ENCODE measurements around the gene PDCD4. TPM values are rescaled to one million over a fixed set of nuclear protein-coding genes. Genes with fewer than 3 reads are reported as not detected.
A peak's percentile ranks its signal among the peaks of the same experiment; 100 is the strongest.

PDCD4 gene
- total and polyA plus RNA-seq, 9 of the 15 experiments (the other 6 are each of a cell fraction or from before 2014, with no cell fraction given) = 12.9 to 44.1 (median 33.7) TPM

GRCh38 chr10:110885932-110886674 is 14.4 kb downstream of the PDCD4 start:
- BruUV-seq (replicated peaks) = no TSS peak
- Histone ChIP-seq H3K9me3 (replicated peaks; ENCODE audit: control insufficient read depth, insufficient read depth, low read depth, low read length) (no peaks in the 10 kb centered on the region), H4K20me1 (replicated peaks; ENCODE audit: control insufficient read depth, insufficient read depth, low read length) (no peaks in the 10 kb centered on the region), H3K9me1 (ENCODE audit: control insufficient read depth, insufficient read depth, low read length) (no peaks in the 10 kb centered on the region), H3K27me3 (ENCODE audit: control insufficient read depth in 2 of 2, insufficient read depth in 2 of 2, low read length in 2 of 2) (no peaks in the 10 kb centered on the region), H3K79me2 (ENCODE audit: control insufficient read depth, insufficient read depth, low read length) (no peaks in the 10 kb centered on the region), H3K4me3 (no peak overlapping the region), H3K27ac (ENCODE audit: extremely low read depth, low read depth, low read length) (peak overlapping the region; percentile 1; the same call in 1 of the 3 replicates), H3K9ac (ENCODE audit: insufficient read depth in 1 of 2, low read depth in 2 of 2, low read length in 2 of 2) (no peak overlapping the region), H3K36me3 (ENCODE audit: control insufficient read depth, insufficient read depth, low read length) (peaks cover 23% of the 10 kb centered on the region), H3K4me2 (ENCODE audit: insufficient read depth, low read length) (no peak overlapping the region; the same call in 1 of the 2 replicates), H2AFZ (ENCODE audit: low read depth, low read length) (no peak overlapping the region), H3K4me1 (replicated peaks in 1 of 2; ENCODE audit: control insufficient read depth in 2 of 2, insufficient read depth in 2 of 2, low read length in 2 of 2) (peaks cover 0 to 5% of the 10 kb centered on the region in 2 experiments; a peak in 3 of 5 replicates)
- POLR2A ChIA-PET = interaction anchor here (0.5 to 1.8 kb wide), 2 partner anchors 11 to 18 kb away, joined by 5 to 10 read pairs; no protein-coding TSS in a partner anchor
- in situ Hi-C loops (cut with MboI) (loop anchor here (25.0 kb wide), 1 partner anchor 274 kb away; no protein-coding TSS in a partner anchor), intact Hi-C loops (cut with micrococcal nuclease) (no loop called here)
- ATAC-seq (peak; percentile 48), FAIRE-seq (peak; percentile 73), DNase-seq (ENCODE audit: extremely low read depth in 1 of 4, low spot score in 3 of 4) (peak in 1 of 4 experiments; percentile 49)
- WGBS (ENCODE audit: insufficient coverage, low coverage, missing lambda C conversion rate) = 0% methylated on average over 5 of the region's 5 CpGs
- CTCF ChIA-PET (ENCODE audit: low intra/inter-chr PET ratio) = no interaction called here
- TF ChIP-seq POLR3A (IDR thresholded peaks at IDR 0.05; ENCODE audit: borderline replicate concordance, extremely low read depth, insufficient read depth, insufficient read length) (no peak), ETV5 (CRISPR knock-in tag; IDR thresholded peaks at IDR 0.05; ENCODE audit: low read depth) (no peak), BRD9 (IDR thresholded peaks at IDR 0.05; ENCODE audit: low read depth, partially characterized antibody) (peak; percentile 53), SOX6 (IDR thresholded peaks at IDR 0.05) (peak; percentile 78), DPF2 (IDR thresholded peaks at IDR 0.05) (peak; percentile 50), HMBOX1 (IDR thresholded peaks at IDR 0.05) (peak; percentile 99), CXXC5 (CRISPR knock-in tag; IDR thresholded peaks at IDR 0.05) (peak; percentile 49), HDAC1 (IDR thresholded peaks at IDR 0.05) (peak in 1 of 2 experiments; percentile 62; a peak in 1 of 4 replicates), RBBP5 (IDR thresholded peaks at IDR 0.05; ENCODE audit: borderline replicate concordance, insufficient read depth, low read length, poor library complexity, severe bottlenecking) (no peak), MBD1 (CRISPR knock-in tag; IDR thresholded peaks at IDR 0.05) (no peak), STAT5A (IDR thresholded peaks at IDR 0.05; ENCODE audit: borderline replicate concordance, low read length) (peak; percentile 82), GMEB1 (CRISPR knock-in tag; IDR thresholded peaks at IDR 0.05) (no peak), SMARCA4 (IDR thresholded peaks at IDR 0.05) (peak; percentile 62; the same call in 1 of the 2 replicates), ZNF766 (CRISPR knock-in tag; conservative IDR thresholded peaks at IDR 0.05) (peak; percentile 30; the same call in 1 of the 2 replicates), MECOM (CRISPR knock-in tag; IDR thresholded peaks at IDR 0.05) (peak; percentile 80; the same call in 1 of the 2 replicates)
- TF ChIP-seq, protein P1, sequence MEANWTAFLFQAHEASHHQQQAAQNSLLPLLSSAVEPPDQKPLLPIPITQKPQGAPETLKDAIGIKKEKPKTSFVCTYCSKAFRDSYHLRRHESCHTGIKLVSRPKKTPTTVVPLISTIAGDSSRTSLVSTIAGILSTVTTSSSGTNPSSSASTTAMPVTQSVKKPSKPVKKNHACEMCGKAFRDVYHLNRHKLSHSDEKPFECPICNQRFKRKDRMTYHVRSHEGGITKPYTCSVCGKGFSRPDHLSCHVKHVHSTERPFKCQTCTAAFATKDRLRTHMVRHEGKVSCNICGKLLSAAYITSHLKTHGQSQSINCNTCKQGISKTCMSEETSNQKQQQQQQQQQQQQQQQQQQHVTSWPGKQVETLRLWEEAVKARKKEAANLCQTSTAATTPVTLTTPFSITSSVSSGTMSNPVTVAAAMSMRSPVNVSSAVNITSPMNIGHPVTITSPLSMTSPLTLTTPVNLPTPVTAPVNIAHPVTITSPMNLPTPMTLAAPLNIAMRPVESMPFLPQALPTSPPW (CRISPR knock-in tag; IDR thresholded peaks at IDR 0.05) = no peak
